CD14-positive monocyte (primary cell): ENCODE results near the gene SLC41A1. TPM values are rescaled to one million over a fixed set of nuclear protein-coding genes. Genes with fewer than 3 reads are reported as not detected.

Source experiments
- DNase-seq, 3 donors: peaks; one replicate each; pipeline ENCODE4 v3.0.0-alpha.2; 2011 to 2022
- H2AFZ ChIP-seq: 2 replicates; pipeline ENCODE4 v1.6.0; 2012; ENCODE audit warnings: mild to moderate bottlenecking, low read depth, low read length, inconsistent platforms; ENCODE audit not compliant: insufficient read depth, poor library complexity, severe bottlenecking
- H3K27ac ChIP-seq, 2 donors: 1 replicate in 1 of 2; 2 replicates in 1 of 2; pipeline ENCODE4 v1.5.1; 2012 to 2013; ENCODE audit warnings: low read length in 2 of 2, control low read depth in 1 of 2, inconsistent platforms in 1 of 2, low read depth in 1 of 2, mild to moderate bottlenecking in 1 of 2
- H3K27me3 ChIP-seq, 2 donors: one replicate each; pipeline versions ENCODE4 v1.6.0 to v1.6.1; 2011 to 2013; ENCODE audit warnings: low read length in 2 of 2; ENCODE audit not compliant: control insufficient read depth in 2 of 2, insufficient read depth in 2 of 2
- H3K36me3 ChIP-seq, 2 donors: replicated peaks in 1 of 2; 1 replicate in 1 of 2; 2 replicates in 1 of 2; pipeline versions ENCODE4 v1.5.1 to v1.6.1; 2012 to 2013; ENCODE audit warnings: low read length in 2 of 2, control low read depth in 1 of 2, inconsistent platforms in 1 of 2, mild to moderate bottlenecking in 1 of 2; ENCODE audit not compliant: insufficient read depth in 2 of 2, control insufficient read depth in 1 of 2
- H3K4me1 ChIP-seq, 2 donors: 1 replicate in 1 of 2; 2 replicates in 1 of 2; pipeline versions ENCODE4 v1.5.1 to v1.6.1; 2012 to 2013; ENCODE audit warnings: low read length in 2 of 2, control low read depth in 1 of 2, inconsistent platforms in 1 of 2, mild to moderate bottlenecking in 1 of 2, moderate library complexity in 1 of 2; ENCODE audit not compliant: insufficient read depth in 2 of 2, control insufficient read depth in 1 of 2
- H3K4me2 ChIP-seq: replicated peaks from 2 replicates; pipeline ENCODE3; 2012; ENCODE audit warnings: low read length, moderate library complexity, mild to moderate bottlenecking; ENCODE audit not compliant: poor library complexity, severe bottlenecking; ENCODE audit errors: extremely low read depth
- H3K4me3 ChIP-seq, 3 experiments: fragments of 200-600 bp in 1 of 3; sonication (generic) in 1 of 3; replicated peaks in 1 of 3; 1 replicate in 2 of 3; 2 replicates in 1 of 3; pipeline ENCODE4 v1.5.1; 2011 to 2013; ENCODE audit warnings: low read length in 3 of 3, mild to moderate bottlenecking in 3 of 3, control low read depth in 2 of 3, low read depth in 2 of 3, inconsistent platforms in 1 of 3, moderate library complexity in 1 of 3
- H3K79me2 ChIP-seq: 2 replicates; pipeline ENCODE4 v1.6.0; 2012; ENCODE audit warnings: mild to moderate bottlenecking, control low read depth, inconsistent platforms, low read length, moderate library complexity; ENCODE audit not compliant: insufficient read depth
- H3K9ac ChIP-seq: 2 replicates; pipeline ENCODE4 v1.6.0; 2017; ENCODE audit warnings: low read length, mild to moderate bottlenecking; ENCODE audit not compliant: insufficient read depth, poor library complexity, severe bottlenecking
- H3K9me3 ChIP-seq, 2 donors: replicated peaks in 1 of 2; 1 replicate in 1 of 2; 2 replicates in 1 of 2; pipeline versions ENCODE4 v1.5.1 to v1.6.1; 2012 to 2013; ENCODE audit warnings: low read length in 2 of 2, control low read depth in 1 of 2; ENCODE audit not compliant: control insufficient read depth in 1 of 2, insufficient read depth in 1 of 2
- H4K20me1 ChIP-seq: 2 replicates; pipeline ENCODE4 v1.6.0; 2012; ENCODE audit warnings: mild to moderate bottlenecking, low read length, control low read depth, moderate library complexity; ENCODE audit not compliant: insufficient read depth
- H3K27ac Mint-ChIP-seq, 7 donors: one replicate each; pipeline ENCODE4 v1.8.0; 2020; ENCODE audit warnings: mild to moderate bottlenecking in 7 of 7, mixed read lengths in 7 of 7, moderate library complexity in 6 of 7, inconsistent platforms in 2 of 7
- H3K27me3 Mint-ChIP-seq, 3 donors: one replicate each; pipeline ENCODE4 v1.8.0; 2021 to 2022; ENCODE audit warnings: low read depth in 3 of 3, mild to moderate bottlenecking in 3 of 3, mixed read lengths in 3 of 3, moderate library complexity in 3 of 3, inconsistent platforms in 1 of 3
- H3K36me3 Mint-ChIP-seq, 2 donors: one replicate each; pipeline ENCODE4 v1.8.0; 2020; ENCODE audit warnings: mixed read lengths in 2 of 2, inconsistent platforms in 1 of 2, mild to moderate bottlenecking in 1 of 2
- H3K4me1 Mint-ChIP-seq: one replicate; pipeline ENCODE4 v1.8.0; 2020; ENCODE audit warnings: mild to moderate bottlenecking, mixed read lengths
- H3K4me3 Mint-ChIP-seq, 2 donors: one replicate each; pipeline ENCODE4 v1.8.0; 2020; ENCODE audit warnings: mild to moderate bottlenecking in 2 of 2, mixed read lengths in 2 of 2, moderate library complexity in 1 of 2
- H3K9me3 Mint-ChIP-seq, 7 donors: one replicate each; pipeline ENCODE4 v1.8.0; 2020 to 2022; ENCODE audit warnings: mixed read lengths in 7 of 7, mild to moderate bottlenecking in 6 of 7, moderate library complexity in 6 of 7, inconsistent platforms in 2 of 7
- WGBS: methylation state at CpG from one replicate; pipeline ENCODE4 v1.1.5; 2013; ENCODE audit warnings: missing lambda C conversion rate; ENCODE audit not compliant: insufficient coverage; 5-methylcytosine and 5-hydroxymethylcytosine counted together
- intact Hi-C, 2 donors: fragments of 100-400 bp; cut with micrococcal nuclease; formaldehyde crosslinking; loops; one replicate each; pipeline versions ENCODE4 v1.15.0 to v1.15.1; 2023
- polyA plus RNA-seq, 3 donors: library from polyadenylated mRNA; depleted of rRNA in 1 of 3; unstranded in 2 of 3; stranded (reverse) in 1 of 3; fragments of 300-500 nt in 2 of 3; fragments of >200 nt in 1 of 3; fragmentation: Illumina TruSeq in 2 of 3; gene quantifications; 1 replicate in 2 of 3; 2 replicates in 1 of 3; pipeline ENCODE4 v1.2.3, GENCODE V29; 2012 to 2021
- TF ChIP-seq, protein P1 (sequence below): fragments of 200-600 bp; IDR thresholded peaks from one replicate; pipeline ENCODE4 v1.8.0; 2022; ENCODE audit warnings: antibody characterized with exemption, mild to moderate bottlenecking

SLC41A1 gene
- polyA plus RNA-seq, 3 donors: 0.54 to 2.3 (median 1.1) TPM

- no peak overlapping the region for H3K9ac ChIP-seq
- H3K27ac Mint-ChIP-seq: no peak overlapping the region
- no peaks in the 10 kb centered on the region for H3K9me3 ChIP-seq
- no peak overlapping the region for H3K4me3 Mint-ChIP-seq
- 93% methylated on average over 2 of the region's 4 CpGs for WGBS
- H3K4me2 ChIP-seq: no peak overlapping the region
- intact Hi-C loops: no loop called here
- TF ChIP-seq, protein P1, sequence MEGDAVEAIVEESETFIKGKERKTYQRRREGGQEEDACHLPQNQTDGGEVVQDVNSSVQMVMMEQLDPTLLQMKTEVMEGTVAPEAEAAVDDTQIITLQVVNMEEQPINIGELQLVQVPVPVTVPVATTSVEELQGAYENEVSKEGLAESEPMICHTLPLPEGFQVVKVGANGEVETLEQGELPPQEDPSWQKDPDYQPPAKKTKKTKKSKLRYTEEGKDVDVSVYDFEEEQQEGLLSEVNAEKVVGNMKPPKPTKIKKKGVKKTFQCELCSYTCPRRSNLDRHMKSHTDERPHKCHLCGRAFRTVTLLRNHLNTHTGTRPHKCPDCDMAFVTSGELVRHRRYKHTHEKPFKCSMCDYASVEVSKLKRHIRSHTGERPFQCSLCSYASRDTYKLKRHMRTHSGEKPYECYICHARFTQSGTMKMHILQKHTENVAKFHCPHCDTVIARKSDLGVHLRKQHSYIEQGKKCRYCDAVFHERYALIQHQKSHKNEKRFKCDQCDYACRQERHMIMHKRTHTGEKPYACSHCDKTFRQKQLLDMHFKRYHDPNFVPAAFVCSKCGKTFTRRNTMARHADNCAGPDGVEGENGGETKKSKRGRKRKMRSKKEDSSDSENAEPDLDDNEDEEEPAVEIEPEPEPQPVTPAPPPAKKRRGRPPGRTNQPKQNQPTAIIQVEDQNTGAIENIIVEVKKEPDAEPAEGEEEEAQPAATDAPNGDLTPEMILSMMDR: no peak
- peaks cover 22 to 27% of the 10 kb centered on the region in 2 donors for H3K4me1 ChIP-seq
- no peak overlapping the region for H3K4me3 ChIP-seq
- H4K20me1 ChIP-seq: no peaks in the 10 kb centered on the region
- no peak overlapping the region for H2AFZ ChIP-seq
- H3K9me3 Mint-ChIP-seq: no peaks in the 10 kb centered on the region
- H3K36me3 ChIP-seq: no peaks in the 10 kb centered on the region
- H3K27ac ChIP-seq: no peak overlapping the region
- H3K4me1 Mint-ChIP-seq: peaks cover 30% of the 10 kb centered on the region
- no peaks in the 10 kb centered on the region for H3K27me3 ChIP-seq
- H3K79me2 ChIP-seq: no peaks in the 10 kb centered on the region
- no peak for DNase-seq
- H3K36me3 Mint-ChIP-seq: peaks cover 0 to 1% of the 10 kb centered on the region in 2 donors
- H3K27me3 Mint-ChIP-seq: peaks cover 4 to 5% (median 4%) of the 10 kb centered on the region in 3 donors
Observed at GRCh38 chr1:205834751-205835150, 21.8 kb upstream of the SLC41A1 start.

GRCh38 chr1:205832326-205832751, 19.3 kb upstream of the SLC41A1 start:
- Mint-ChIP-seq H3K4me3 (no peak overlapping the region), H3K36me3 (no peaks in the 10 kb centered on the region), H3K27me3 (peaks cover 5 to 9% (median 6%) of the 10 kb centered on the region in 3 donors), H3K4me1 (peaks cover 30% of the 10 kb centered on the region), H3K9me3 (no peaks in the 10 kb centered on the region), H3K27ac (peak overlapping the region; percentile 27 to 78 (median 41))
- peak overlapping the region; percentile 5 to 13 for H3K27ac ChIP-seq
- no peaks in the 10 kb centered on the region for H3K79me2 ChIP-seq
- no peak overlapping the region for H3K4me3 ChIP-seq
- peaks cover 0 to 3% of the 10 kb centered on the region in 2 donors for H3K27me3 ChIP-seq
- intact Hi-C loops: no loop called here
- TF ChIP-seq, protein P1: no peak
- H3K9ac ChIP-seq: no peak overlapping the region
- no peaks in the 10 kb centered on the region for H3K36me3 ChIP-seq
- H2AFZ ChIP-seq: no peak overlapping the region
- peak in 1 of 3 donors; percentile 23 for DNase-seq
- H3K4me1 ChIP-seq: peaks cover 22 to 27% of the 10 kb centered on the region in 2 donors
- peak overlapping the region; percentile 35 for H3K4me2 ChIP-seq
- no peaks in the 10 kb centered on the region for H3K9me3 ChIP-seq
- H4K20me1 ChIP-seq: no peaks in the 10 kb centered on the region
- WGBS: 66% methylated on average over 4 of the region's 6 CpGs
